HepG2 (cell line): Measurements from ENCODE around the gene FXR2. TPM values are rescaled to one million over a fixed set of nuclear protein-coding genes. Genes with fewer than 3 reads are reported as not detected.

ENCODE experiments used
- ISX ChIP-seq: sonication (generic); formaldehyde crosslinking; conservative IDR thresholded peaks from 2 replicates; pipeline ENCODE4 v1.5.0; 2020; ENCODE audit warnings: missing genetic modification reagents
- KDM5A ChIP-seq: fragments of 200-600 bp; sonication (generic); IDR thresholded peaks from 2 replicates; pipeline ENCODE4 v1.7.0; 2018; ENCODE audit warnings: antibody characterized with exemption, mild to moderate bottlenecking, low read length, borderline replicate concordance
- MAFG ChIP-seq: sonication (generic); formaldehyde crosslinking; IDR thresholded peaks from 2 replicates; pipeline ENCODE4 v1.5.1; 2020; ENCODE audit warnings: mild to moderate bottlenecking, missing genetic modification reagents
- MTF1 ChIP-seq: sonication (generic); formaldehyde crosslinking; IDR thresholded peaks from 2 replicates; pipeline ENCODE4 v1.5.0; 2020; ENCODE audit warnings: missing genetic modification reagents
- SRSF9 ChIP-seq: fragments of 200-400 bp; formaldehyde crosslinking; IDR thresholded peaks from 2 replicates; pipeline ENCODE4 v1.6.1; 2018; ENCODE audit warnings: borderline replicate concordance, mild to moderate bottlenecking, low read depth, low read length; ENCODE audit not compliant: insufficient read depth, poor library complexity, severe bottlenecking
- ZFP90 ChIP-seq: sonication (generic); formaldehyde crosslinking; IDR thresholded peaks from 2 replicates; pipeline ENCODE4 v1.8.0; 2022; ENCODE audit warnings: missing genetic modification reagents, mild to moderate bottlenecking, inconsistent platforms, borderline replicate concordance
- ZNF333 ChIP-seq: sonication (generic); formaldehyde crosslinking; IDR thresholded peaks from 2 replicates; pipeline ENCODE4 v1.4.0; 2020; ENCODE audit warnings: mild to moderate bottlenecking, missing genetic modification reagents, borderline replicate concordance
- ZNF552 ChIP-seq: sonication (generic); formaldehyde crosslinking; IDR thresholded peaks from 2 replicates; pipeline ENCODE4 v1.9.0; 2022; ENCODE audit warnings: missing genetic modification reagents, mild to moderate bottlenecking, borderline replicate concordance
- polyA plus RNA-seq, 8 experiments: library from polyadenylated mRNA; depleted of rRNA in 3 of 8; stranded (reverse) in 7 of 8; unstranded in 1 of 8; fragments of >200 nt; fragmentation: Illumina TruSeq in 4 of 8; extraction: Trizol in 4 of 8; gene quantifications; 2 replicates each; pipeline versions ENCODE4 v1.2.1 to v1.2.3, GENCODE V29; 2011 to 2016; ENCODE audit warnings: low read depth in 4 of 8, missing spikeins in 1 of 8, mixed read lengths in 1 of 8; ENCODE audit not compliant: insufficient read depth in 1 of 8
- total RNA-seq, 5 experiments: library from RNA; depleted of rRNA; stranded (reverse); fragments of >200 nt; fragmentation: Illumina TruSeq; extraction: Trizol; gene quantifications; 2 replicates each; pipeline ENCODE4 v1.2.3, GENCODE V29; 2016; ENCODE audit warnings: low read depth in 1 of 5
- TF ChIP-seq, protein P1 (sequence below): sonication (generic); formaldehyde crosslinking; IDR thresholded peaks from 2 replicates; pipeline ENCODE4 v1.4.0; 2020; ENCODE audit warnings: mild to moderate bottlenecking, missing genetic modification reagents, borderline replicate concordance
- TF ChIP-seq, protein P2 (sequence below): sonication (generic); formaldehyde crosslinking; IDR thresholded peaks from 2 replicates; pipeline ENCODE4 v1.8.0; 2022; ENCODE audit warnings: low read depth, missing genetic modification reagents
- TF ChIP-seq, protein P3 (sequence below): sonication (generic); formaldehyde crosslinking; IDR thresholded peaks from 2 replicates; pipeline ENCODE4 v1.4.0; 2020; ENCODE audit warnings: mild to moderate bottlenecking, missing genetic modification reagents
- TF ChIP-seq, protein P4 (sequence below): sonication (generic); formaldehyde crosslinking; conservative IDR thresholded peaks from 2 replicates; pipeline ENCODE4 v1.8.0; 2022; ENCODE audit warnings: mild to moderate bottlenecking, moderate library complexity, missing genetic modification reagents
- TF ChIP-seq, protein P5 (sequence below): IDR thresholded peaks from 2 replicates; pipeline ENCODE4 v1.6.1; 2016; ENCODE audit warnings: low read depth, borderline replicate concordance
- TF ChIP-seq, protein P6 (sequence below): sonication (generic); formaldehyde crosslinking; IDR thresholded peaks from 2 replicates; pipeline ENCODE4 v1.5.1; 2020; ENCODE audit warnings: mild to moderate bottlenecking, missing genetic modification reagents, moderate library complexity

Gene FXR2
- total and polyA plus RNA-seq, 2 of the 13 experiments (the other 11 are each of a cell fraction or from before 2014, with no cell fraction given), result 20.9 to 24.4 TPM

DNA sequence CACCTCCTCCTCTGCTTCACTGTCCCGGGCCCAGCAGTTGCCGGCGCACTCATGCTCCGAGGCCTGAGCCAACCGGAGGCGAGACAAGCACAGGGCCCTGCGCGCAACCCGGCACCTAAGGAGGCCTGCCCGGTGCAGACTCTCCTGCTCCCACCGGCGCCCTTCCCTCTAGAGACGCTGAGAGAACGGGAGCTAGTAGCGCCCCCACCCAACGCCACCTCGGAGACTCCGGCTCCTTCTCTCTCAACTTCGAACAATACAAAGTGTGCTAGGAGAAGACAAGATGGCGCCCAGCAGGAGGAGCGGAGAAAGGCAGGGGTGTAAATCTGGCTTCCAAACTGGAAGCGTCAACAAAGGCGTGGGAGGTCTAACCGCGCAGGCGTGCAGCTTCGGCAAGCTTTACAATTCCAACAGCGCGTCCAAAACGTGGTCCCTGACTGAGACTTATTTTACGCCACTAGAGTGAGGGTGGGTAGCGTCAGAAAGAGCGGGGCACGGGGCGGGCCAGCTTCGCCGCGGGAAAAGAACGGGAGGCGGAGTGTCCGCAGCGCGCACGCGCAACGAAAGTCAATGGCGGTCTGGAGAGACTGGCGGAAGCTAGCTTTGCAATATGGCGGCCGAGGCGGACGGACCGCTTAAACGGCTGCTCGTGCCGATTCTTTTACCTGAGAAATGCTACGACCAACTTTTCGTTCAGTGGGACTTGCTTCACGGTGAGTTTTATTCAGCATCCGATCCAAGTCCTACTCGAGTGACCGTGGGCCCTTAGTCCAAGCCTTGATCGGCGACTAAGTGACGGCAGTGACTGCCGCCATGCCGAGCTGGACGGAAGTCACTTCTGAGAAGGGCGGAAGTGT is 31.2 kb downstream of the FXR2 start, which contains the start of gene MPDU1 (continued):
- TF ChIP-seq KDM5A (peak; percentile 82), ZNF333 (CRISPR knock-in tag) (no peak), MTF1 (CRISPR knock-in tag) (no peak), ISX (CRISPR knock-in tag) (peak; percentile 77; the same call in 1 of the 2 replicates), ZNF552 (CRISPR knock-in tag) (no peak), SRSF9 (no peak), ZFP90 (CRISPR knock-in tag) (peak; percentile 80), MAFG (CRISPR knock-in tag) (no peak)
- TF ChIP-seq, protein P1, sequence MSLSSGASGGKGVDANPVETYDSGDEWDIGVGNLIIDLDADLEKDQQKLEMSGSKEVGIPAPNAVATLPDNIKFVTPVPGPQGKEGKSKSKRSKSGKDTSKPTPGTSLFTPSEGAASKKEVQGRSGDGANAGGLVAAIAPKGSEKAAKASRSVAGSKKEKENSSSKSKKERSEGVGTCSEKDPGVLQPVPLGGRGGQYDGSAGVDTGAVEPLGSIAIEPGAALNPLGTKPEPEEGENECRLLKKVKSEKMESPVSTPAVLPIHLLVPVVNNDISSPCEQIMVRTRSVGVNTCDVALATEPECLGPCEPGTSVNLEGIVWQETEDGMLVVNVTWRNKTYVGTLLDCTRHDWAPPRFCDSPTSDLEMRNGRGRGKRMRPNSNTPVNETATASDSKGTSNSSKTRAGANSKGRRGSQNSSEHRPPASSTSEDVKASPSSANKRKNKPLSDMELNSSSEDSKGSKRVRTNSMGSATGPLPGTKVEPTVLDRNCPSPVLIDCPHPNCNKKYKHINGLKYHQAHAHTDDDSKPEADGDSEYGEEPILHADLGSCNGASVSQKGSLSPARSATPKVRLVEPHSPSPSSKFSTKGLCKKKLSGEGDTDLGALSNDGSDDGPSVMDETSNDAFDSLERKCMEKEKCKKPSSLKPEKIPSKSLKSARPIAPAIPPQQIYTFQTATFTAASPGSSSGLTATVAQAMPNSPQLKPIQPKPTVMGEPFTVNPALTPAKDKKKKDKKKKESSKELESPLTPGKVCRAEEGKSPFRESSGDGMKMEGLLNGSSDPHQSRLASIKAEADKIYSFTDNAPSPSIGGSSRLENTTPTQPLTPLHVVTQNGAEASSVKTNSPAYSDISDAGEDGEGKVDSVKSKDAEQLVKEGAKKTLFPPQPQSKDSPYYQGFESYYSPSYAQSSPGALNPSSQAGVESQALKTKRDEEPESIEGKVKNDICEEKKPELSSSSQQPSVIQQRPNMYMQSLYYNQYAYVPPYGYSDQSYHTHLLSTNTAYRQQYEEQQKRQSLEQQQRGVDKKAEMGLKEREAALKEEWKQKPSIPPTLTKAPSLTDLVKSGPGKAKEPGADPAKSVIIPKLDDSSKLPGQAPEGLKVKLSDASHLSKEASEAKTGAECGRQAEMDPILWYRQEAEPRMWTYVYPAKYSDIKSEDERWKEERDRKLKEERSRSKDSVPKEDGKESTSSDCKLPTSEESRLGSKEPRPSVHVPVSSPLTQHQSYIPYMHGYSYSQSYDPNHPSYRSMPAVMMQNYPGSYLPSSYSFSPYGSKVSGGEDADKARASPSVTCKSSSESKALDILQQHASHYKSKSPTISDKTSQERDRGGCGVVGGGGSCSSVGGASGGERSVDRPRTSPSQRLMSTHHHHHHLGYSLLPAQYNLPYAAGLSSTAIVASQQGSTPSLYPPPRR (CRISPR knock-in tag), result no peak
- TF ChIP-seq, protein P2, sequence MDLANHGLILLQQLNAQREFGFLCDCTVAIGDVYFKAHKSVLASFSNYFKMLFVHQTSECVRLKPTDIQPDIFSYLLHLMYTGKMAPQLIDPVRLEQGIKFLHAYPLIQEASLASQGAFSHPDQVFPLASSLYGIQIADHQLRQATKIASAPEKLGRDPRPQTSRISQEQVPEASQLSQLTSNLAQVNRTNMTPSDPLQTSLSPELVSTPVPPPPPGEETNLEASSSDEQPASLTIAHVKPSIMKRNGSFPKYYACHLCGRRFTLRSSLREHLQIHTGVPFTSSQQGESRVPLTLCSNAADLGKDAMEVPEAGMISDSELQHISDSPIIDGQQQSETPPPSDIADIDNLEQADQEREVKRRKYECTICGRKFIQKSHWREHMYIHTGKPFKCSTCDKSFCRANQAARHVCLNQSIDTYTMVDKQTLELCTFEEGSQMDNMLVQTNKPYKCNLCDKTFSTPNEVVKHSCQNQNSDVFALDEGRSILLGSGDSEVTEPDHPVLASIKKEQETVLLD, result no peak; the same call in 1 of the 2 replicates
- TF ChIP-seq, protein P3, sequence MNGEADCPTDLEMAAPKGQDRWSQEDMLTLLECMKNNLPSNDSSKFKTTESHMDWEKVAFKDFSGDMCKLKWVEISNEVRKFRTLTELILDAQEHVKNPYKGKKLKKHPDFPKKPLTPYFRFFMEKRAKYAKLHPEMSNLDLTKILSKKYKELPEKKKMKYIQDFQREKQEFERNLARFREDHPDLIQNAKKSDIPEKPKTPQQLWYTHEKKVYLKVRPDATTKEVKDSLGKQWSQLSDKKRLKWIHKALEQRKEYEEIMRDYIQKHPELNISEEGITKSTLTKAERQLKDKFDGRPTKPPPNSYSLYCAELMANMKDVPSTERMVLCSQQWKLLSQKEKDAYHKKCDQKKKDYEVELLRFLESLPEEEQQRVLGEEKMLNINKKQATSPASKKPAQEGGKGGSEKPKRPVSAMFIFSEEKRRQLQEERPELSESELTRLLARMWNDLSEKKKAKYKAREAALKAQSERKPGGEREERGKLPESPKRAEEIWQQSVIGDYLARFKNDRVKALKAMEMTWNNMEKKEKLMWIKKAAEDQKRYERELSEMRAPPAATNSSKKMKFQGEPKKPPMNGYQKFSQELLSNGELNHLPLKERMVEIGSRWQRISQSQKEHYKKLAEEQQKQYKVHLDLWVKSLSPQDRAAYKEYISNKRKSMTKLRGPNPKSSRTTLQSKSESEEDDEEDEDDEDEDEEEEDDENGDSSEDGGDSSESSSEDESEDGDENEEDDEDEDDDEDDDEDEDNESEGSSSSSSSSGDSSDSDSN (CRISPR knock-in tag), result peak; percentile 65
- TF ChIP-seq, protein P4, sequence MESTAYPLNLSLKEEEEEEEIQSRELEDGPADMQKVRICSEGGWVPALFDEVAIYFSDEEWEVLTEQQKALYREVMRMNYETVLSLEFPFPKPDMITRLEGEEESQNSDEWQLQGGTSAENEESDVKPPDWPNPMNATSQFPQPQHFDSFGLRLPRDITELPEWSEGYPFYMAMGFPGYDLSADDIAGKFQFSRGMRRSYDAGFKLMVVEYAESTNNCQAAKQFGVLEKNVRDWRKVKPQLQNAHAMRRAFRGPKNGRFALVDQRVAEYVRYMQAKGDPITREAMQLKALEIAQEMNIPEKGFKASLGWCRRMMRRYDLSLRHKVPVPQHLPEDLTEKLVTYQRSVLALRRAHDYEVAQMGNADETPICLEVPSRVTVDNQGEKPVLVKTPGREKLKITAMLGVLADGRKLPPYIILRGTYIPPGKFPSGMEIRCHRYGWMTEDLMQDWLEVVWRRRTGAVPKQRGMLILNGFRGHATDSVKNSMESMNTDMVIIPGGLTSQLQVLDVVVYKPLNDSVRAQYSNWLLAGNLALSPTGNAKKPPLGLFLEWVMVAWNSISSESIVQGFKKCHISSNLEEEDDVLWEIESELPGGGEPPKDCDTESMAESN (CRISPR knock-in tag), result peak; percentile 76
- TF ChIP-seq, protein P5, sequence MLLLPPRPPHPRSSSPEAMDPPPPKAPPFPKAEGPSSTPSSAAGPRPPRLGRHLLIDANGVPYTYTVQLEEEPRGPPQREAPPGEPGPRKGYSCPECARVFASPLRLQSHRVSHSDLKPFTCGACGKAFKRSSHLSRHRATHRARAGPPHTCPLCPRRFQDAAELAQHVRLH, result peak; percentile 85; the same call in 1 of the 2 replicates
- TF ChIP-seq, protein P6, sequence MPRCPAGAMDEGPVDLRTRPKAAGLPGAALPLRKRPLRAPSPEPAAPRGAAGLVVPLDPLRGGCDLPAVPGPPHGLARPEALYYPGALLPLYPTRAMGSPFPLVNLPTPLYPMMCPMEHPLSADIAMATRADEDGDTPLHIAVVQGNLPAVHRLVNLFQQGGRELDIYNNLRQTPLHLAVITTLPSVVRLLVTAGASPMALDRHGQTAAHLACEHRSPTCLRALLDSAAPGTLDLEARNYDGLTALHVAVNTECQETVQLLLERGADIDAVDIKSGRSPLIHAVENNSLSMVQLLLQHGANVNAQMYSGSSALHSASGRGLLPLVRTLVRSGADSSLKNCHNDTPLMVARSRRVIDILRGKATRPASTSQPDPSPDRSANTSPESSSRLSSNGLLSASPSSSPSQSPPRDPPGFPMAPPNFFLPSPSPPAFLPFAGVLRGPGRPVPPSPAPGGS (CRISPR knock-in tag), result peak; percentile 79; the same call in 1 of the 2 replicates
